Panc1 (cell line): ENCODE data around the gene GKN1. TPM values are rescaled to one million over a fixed set of nuclear protein-coding genes. Genes with fewer than 3 reads are reported as not detected.

ENCODE experiments used
- ATAC-seq: fragments of 200-7000 bp; cut with Tn5 transposase; 2 replicates; pipeline ENCODE4 v1.9.1; 2020; ENCODE audit warnings: mild to moderate bottlenecking, moderate library complexity
- BruUV-seq: library from RNA; stranded (reverse); fragments of 400-500 nt; replicated peaks from 2 replicates; lab custom pipeline; 2021; lab: Mats Ljungman, UMichigan
- CTCF ChIA-PET: fragments of 300-600 bp; sonication (Branson Sonifier 250); formaldehyde crosslinking; loops from one replicate; lab custom pipeline; 2022; ENCODE audit warnings: antibody characterized with exemption; lab: Charles Lee
- POLR2A ChIA-PET: fragments of 300-600 bp; sonication (Branson Sonifier 250); formaldehyde crosslinking; loops from one replicate; lab custom pipeline; 2022; ENCODE audit warnings: antibody characterized with exemption; lab: Charles Lee
- DNase-seq: peaks from one replicate; pipeline ENCODE4 v3.0.0-alpha.2; 2010; ENCODE audit warnings: low read depth, low spot score
- H3K27ac ChIP-seq: 2 replicates; pipeline ENCODE4 v1.5.1; 2011; ENCODE audit warnings: mild to moderate bottlenecking, low read length, inconsistent platforms
- H3K27me3 ChIP-seq: fragments of 200-500 bp; sonication (Bioruptor generic); 2 replicates; pipeline ENCODE4 v1.6.0; 2014; ENCODE audit warnings: low read length, inconsistent platforms; ENCODE audit not compliant: control insufficient read depth, insufficient read depth
- H3K36me3 ChIP-seq: fragments of 200-500 bp; sonication (Bioruptor generic); 2 replicates; pipeline ENCODE4 v1.5.1; 2014; ENCODE audit warnings: inconsistent platforms, mild to moderate bottlenecking, low read length, moderate library complexity; ENCODE audit not compliant: control insufficient read depth, insufficient read depth
- H3K4me1 ChIP-seq: 2 replicates; pipeline ENCODE4 v1.5.1; 2011; ENCODE audit warnings: inconsistent platforms, mild to moderate bottlenecking, low read length, moderate library complexity; ENCODE audit not compliant: control insufficient read depth, insufficient read depth
- H3K4me3 ChIP-seq, 2 experiments: 2 replicates each; pipeline ENCODE4 v1.5.1; 2011 to 2012; ENCODE audit warnings: low read depth in 2 of 2, low read length in 2 of 2, mild to moderate bottlenecking in 2 of 2, inconsistent platforms in 1 of 2, moderate library complexity in 1 of 2
- H3K9me3 ChIP-seq: fragments of 200-500 bp; sonication (Bioruptor generic); 2 replicates; pipeline ENCODE4 v1.5.1; 2014; ENCODE audit warnings: low read depth, mild to moderate bottlenecking, inconsistent platforms, low read length, moderate library complexity; ENCODE audit not compliant: control insufficient read depth, insufficient read depth
- POLR2AphosphoS5 ChIP-seq: IDR thresholded peaks from 2 replicates; pipeline ENCODE4 v1.6.1; 2012; ENCODE audit warnings: mild to moderate bottlenecking, low read depth, low read length, moderate library complexity
- REST ChIP-seq, 2 experiments: IDR thresholded peaks; 2 replicates each; pipeline ENCODE4 v1.6.1; 2011 to 2012; ENCODE audit warnings: low read depth in 2 of 2, control low read depth in 1 of 2, low read length in 1 of 2, mild to moderate bottlenecking in 1 of 2, moderate library complexity in 1 of 2; ENCODE audit not compliant: insufficient read depth in 1 of 2
- SIN3A ChIP-seq: IDR thresholded peaks from 2 replicates; pipeline ENCODE4 v1.6.1; 2012; ENCODE audit warnings: low read depth, mild to moderate bottlenecking, low read length, moderate library complexity, borderline replicate concordance; ENCODE audit not compliant: insufficient read depth
- TCF7L2 ChIP-seq: IDR thresholded peaks from 2 replicates; pipeline ENCODE4 v1.6.1; 2011; ENCODE audit warnings: mild to moderate bottlenecking, low read depth, low read length, inconsistent platforms
- in situ Hi-C: cut with HindIII; loops from 2 replicates; pipeline ENCODE4 v1.10.0; 2016; ENCODE audit warnings: low sequenced_read_pairs, low pct_unique_long_range_greater_than_20kb
- intact Hi-C: fragments of 100-400 bp; cut with micrococcal nuclease; formaldehyde crosslinking; loops from one replicate; pipeline ENCODE4 v1.10.0; 2022; ENCODE audit not compliant: unreplicated experiment
- total RNA-seq: library from RNA; stranded (reverse); gene quantifications from one replicate; pipeline ENCODE4 v1.2.1, GENCODE V29; 2021; ENCODE audit not compliant: unreplicated experiment
- TF ChIP-seq, protein P1 (sequence below): fragments of 450-650 bp; IDR thresholded peaks from 2 replicates; pipeline ENCODE4 v1.5.1; 2017; ENCODE audit warnings: mild to moderate bottlenecking

Gene GKN1
- total RNA-seq, 1 experiment from 2014 or later = not detected

DNA sequence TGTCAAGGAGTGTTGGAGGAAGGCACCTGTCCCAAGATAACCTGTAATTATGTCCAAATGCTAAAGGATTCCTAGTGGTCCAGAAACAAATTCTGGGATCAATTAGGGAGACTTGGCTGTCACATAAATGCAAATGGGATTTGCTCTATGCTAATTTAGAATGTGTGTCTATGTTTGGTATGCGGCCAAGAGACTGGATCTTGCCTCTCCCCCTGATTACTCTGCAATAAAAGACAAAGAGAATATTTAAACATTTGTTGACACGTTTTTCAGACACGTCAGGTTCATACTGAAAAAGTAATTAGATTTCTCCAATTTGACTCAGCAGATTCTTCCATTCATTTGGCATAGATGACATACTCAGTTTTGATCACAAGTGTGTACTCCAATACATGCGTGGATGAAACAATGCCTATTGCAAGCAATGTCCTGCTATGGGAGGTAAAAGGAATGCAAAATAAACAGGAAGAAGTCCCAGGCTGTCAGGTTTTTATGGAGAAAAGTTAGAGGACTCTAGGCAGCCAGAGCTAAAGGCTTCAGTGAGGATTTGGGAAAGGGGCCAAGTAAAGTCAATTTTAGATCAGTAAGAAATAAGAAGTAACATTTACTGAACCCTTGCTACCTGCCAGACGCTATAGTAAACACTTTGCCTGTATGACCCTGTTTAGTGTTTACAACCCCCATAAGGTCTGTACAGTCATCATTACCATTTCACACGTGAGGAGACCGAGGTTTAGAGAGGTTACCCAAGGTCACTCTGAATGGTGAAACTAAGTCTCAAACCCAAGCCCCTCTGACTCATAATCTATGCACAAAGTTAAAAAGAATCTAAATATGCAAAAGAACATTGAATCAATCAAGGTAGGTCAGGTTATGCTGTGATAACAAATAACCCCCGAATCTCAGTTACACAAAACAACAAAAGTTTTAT is 46.3 kb downstream of the GKN1 start:
- no peaks in the 10 kb centered on the region for H3K9me3 ChIP-seq
- intact Hi-C loops (no loop called here), in situ Hi-C loops (no loop called here)
- CTCF ChIA-PET = interaction anchor here (0.6 kb wide), 1 partner anchor 378 kb away, joined by 3 read pairs; no protein-coding TSS in a partner anchor
- no peaks in the 10 kb centered on the region; the same call in 1 of the 2 replicates for H3K36me3 ChIP-seq
- H3K4me1 ChIP-seq = peaks cover 61% of the 10 kb centered on the region
- H3K4me3 ChIP-seq = no peak overlapping the region
- H3K27ac ChIP-seq = peak overlapping the region; percentile 46
- H3K27me3 ChIP-seq = no peaks in the 10 kb centered on the region
- BruUV-seq = no TSS peak
- DNase-seq = no peak
- TF ChIP-seq SIN3A (no peak), POLR2AphosphoS5 (no peak), TCF7L2 (no peak), REST (IDR thresholded peaks at IDR 0.05; ENCODE audit: insufficient read depth in 1 of 2, low read depth in 2 of 2, low read length in 1 of 2) (no peak)
- TF ChIP-seq, protein P1, sequence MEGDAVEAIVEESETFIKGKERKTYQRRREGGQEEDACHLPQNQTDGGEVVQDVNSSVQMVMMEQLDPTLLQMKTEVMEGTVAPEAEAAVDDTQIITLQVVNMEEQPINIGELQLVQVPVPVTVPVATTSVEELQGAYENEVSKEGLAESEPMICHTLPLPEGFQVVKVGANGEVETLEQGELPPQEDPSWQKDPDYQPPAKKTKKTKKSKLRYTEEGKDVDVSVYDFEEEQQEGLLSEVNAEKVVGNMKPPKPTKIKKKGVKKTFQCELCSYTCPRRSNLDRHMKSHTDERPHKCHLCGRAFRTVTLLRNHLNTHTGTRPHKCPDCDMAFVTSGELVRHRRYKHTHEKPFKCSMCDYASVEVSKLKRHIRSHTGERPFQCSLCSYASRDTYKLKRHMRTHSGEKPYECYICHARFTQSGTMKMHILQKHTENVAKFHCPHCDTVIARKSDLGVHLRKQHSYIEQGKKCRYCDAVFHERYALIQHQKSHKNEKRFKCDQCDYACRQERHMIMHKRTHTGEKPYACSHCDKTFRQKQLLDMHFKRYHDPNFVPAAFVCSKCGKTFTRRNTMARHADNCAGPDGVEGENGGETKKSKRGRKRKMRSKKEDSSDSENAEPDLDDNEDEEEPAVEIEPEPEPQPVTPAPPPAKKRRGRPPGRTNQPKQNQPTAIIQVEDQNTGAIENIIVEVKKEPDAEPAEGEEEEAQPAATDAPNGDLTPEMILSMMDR = no peak
- POLR2A ChIA-PET = no interaction called here
- ATAC-seq = no peak

DNA sequence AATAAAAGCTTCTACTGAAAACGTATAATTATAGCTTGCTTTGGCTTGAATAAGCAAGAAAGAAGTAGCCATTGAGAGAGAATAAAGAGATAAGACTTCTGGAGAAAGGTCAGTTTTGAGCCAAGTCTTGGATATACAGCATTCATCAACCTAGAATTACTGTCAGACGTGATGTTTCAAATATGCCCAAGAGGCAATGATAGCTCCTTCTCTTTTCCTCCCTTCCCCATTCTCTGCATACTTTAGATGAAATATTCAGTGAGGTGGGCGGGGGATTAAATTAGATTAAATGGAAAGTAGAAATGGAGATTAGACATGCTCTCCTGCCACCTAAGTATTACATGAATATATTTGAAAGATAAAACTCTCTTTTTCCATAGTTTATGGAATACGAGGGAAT is 47.3 kb downstream of the GKN1 start:
- H3K27me3 ChIP-seq = no peaks in the 10 kb centered on the region
- in situ Hi-C loops (no loop called here), intact Hi-C loops (no loop called here)
- CTCF ChIA-PET = no interaction called here
- POLR2A ChIA-PET = no interaction called here
- H3K36me3 ChIP-seq = no peaks in the 10 kb centered on the region
- DNase-seq (no peak), ATAC-seq (no peak)
- TF ChIP-seq REST (IDR thresholded peaks at IDR 0.05; ENCODE audit: insufficient read depth in 1 of 2, low read depth in 2 of 2, low read length in 1 of 2) = no peak
- TF ChIP-seq SIN3A = no peak
- no peak for TF ChIP-seq TCF7L2
- no peak for TF ChIP-seq POLR2AphosphoS5
- TF ChIP-seq, protein P1 = no peak
- 0 out of 2 replicates have a peak overlapping the region, but pooled peaks have one; percentile 19 for H3K27ac ChIP-seq
- H3K4me1 ChIP-seq = peaks cover 55% of the 10 kb centered on the region
- no TSS peak for BruUV-seq
- H3K9me3 ChIP-seq = no peaks in the 10 kb centered on the region
- no peak overlapping the region for H3K4me3 ChIP-seq
